ENCODE data around the gene ACSF3. TPM values are rescaled to one million over a fixed set of nuclear protein-coding genes. Genes with fewer than 3 reads are reported as not detected.

Gene ACSF3
- total and polyA plus RNA-seq, 4 donors = 15.3 to 27.3 (median 18.8) TPM

GRCh38 chr16:89153848-89154271, 60.2 kb downstream of the ACSF3 start:
- no peak overlapping the region for H3K27ac ChIP-seq (ENCODE audit: low read depth in 1 of 2, low read length in 2 of 2)
- WGBS = 89% methylated on average over 19 of the region's 19 CpGs
- TF ChIP-seq GABPA (IDR thresholded peaks at IDR 0.05 in 1 of 2, conservative IDR thresholded peaks at IDR 0.05 in 1 of 2) (no peak), RAD21 (IDR thresholded peaks at IDR 0.05) (no peak), MAX (IDR thresholded peaks at IDR 0.05) (no peak), TAF1 (conservative IDR thresholded peaks at IDR 0.05) (no peak), HNF4G (IDR thresholded peaks at IDR 0.05) (no peak)
- TF ChIP-seq, protein P1, sequence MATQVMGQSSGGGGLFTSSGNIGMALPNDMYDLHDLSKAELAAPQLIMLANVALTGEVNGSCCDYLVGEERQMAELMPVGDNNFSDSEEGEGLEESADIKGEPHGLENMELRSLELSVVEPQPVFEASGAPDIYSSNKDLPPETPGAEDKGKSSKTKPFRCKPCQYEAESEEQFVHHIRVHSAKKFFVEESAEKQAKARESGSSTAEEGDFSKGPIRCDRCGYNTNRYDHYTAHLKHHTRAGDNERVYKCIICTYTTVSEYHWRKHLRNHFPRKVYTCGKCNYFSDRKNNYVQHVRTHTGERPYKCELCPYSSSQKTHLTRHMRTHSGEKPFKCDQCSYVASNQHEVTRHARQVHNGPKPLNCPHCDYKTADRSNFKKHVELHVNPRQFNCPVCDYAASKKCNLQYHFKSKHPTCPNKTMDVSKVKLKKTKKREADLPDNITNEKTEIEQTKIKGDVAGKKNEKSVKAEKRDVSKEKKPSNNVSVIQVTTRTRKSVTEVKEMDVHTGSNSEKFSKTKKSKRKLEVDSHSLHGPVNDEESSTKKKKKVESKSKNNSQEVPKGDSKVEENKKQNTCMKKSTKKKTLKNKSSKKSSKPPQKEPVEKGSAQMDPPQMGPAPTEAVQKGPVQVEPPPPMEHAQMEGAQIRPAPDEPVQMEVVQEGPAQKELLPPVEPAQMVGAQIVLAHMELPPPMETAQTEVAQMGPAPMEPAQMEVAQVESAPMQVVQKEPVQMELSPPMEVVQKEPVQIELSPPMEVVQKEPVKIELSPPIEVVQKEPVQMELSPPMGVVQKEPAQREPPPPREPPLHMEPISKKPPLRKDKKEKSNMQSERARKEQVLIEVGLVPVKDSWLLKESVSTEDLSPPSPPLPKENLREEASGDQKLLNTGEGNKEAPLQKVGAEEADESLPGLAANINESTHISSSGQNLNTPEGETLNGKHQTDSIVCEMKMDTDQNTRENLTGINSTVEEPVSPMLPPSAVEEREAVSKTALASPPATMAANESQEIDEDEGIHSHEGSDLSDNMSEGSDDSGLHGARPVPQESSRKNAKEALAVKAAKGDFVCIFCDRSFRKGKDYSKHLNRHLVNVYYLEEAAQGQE (IDR thresholded peaks at IDR 0.05) = no peak

DNA sequence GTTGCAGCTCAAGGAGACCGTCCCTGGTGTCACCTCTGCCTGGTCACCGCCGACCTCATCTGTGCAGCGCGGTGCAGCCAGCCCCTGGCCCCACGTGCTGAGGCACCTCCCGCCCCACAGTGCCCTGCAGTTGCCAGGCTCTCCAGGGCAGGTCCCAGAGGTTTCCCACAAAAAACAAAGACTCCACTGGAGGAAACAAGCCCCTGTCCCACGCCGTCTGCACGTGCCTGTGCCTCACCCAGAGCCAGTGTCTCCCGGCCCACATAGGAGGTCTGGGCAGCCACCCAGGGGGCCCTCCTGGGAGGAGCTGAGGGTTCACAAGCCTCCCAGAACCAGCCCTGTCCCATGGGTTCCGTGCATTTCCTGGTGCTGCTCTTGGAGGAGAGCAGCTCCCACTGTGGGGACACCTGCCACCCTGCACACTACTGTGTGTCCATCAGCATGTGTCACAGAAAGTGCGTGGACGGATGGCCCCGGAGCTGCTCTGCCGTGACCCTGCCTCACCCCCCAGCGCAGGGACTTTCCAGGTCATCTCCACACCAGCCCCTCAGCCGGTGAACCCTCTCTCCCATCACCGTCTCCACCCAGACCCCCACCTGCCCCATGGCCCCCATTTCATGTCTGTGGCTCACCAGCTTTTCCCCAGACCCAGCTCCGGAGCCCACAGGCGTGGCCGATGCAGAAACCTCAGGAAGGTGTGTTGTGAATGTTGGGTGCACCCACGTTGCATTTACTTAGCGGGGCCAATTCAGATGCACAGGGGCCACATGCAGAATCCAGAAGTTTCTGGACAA, 60.9 kb downstream of the ACSF3 start:
- Histone ChIP-seq H3K4me3 (ENCODE audit: low read depth in 1 of 3, low read length in 3 of 3) (no peak overlapping the region), H3K9me3 (ENCODE audit: control insufficient read depth in 4 of 4, low read length in 3 of 4) (peaks cover 0 to 3% (median 0%) of the 10 kb centered on the region in 4 donors), H3K9ac (ENCODE audit: low read depth in 1 of 2, low read length in 2 of 2) (no peak overlapping the region), H3K27me3 (ENCODE audit: control insufficient read depth in 4 of 4, insufficient read depth in 4 of 4, low read length in 3 of 4) (no peaks in the 10 kb centered on the region), H3K27ac (ENCODE audit: low read depth in 1 of 2, low read length in 2 of 2) (no peak overlapping the region), H3K36me3 (ENCODE audit: control insufficient read depth in 4 of 4, insufficient read depth in 3 of 4, low read depth in 1 of 4, low read length in 3 of 4) (peaks cover 4 to 22% (median 10%) of the 10 kb centered on the region in 4 donors), H3K4me1 (ENCODE audit: control insufficient read depth in 4 of 4, insufficient read depth in 4 of 4, low read length in 3 of 4) (peaks cover 0 to 4% (median 0%) of the 10 kb centered on the region in 4 donors)
- DNase-seq (ENCODE audit: low spot score) = no peak
- TF ChIP-seq FOXA1 (IDR thresholded peaks at IDR 0.05) (no peak), CTCF (IDR thresholded peaks at IDR 0.05; ENCODE audit: low read depth, low read length, missing input control) (no peak), JUND (IDR thresholded peaks at IDR 0.05) (no peak), MAX (IDR thresholded peaks at IDR 0.05) (no peak), RXRA (IDR thresholded peaks at IDR 0.05) (no peak), FOXA2 (IDR thresholded peaks at IDR 0.05) (no peak)
- TF ChIP-seq, protein P2, sequence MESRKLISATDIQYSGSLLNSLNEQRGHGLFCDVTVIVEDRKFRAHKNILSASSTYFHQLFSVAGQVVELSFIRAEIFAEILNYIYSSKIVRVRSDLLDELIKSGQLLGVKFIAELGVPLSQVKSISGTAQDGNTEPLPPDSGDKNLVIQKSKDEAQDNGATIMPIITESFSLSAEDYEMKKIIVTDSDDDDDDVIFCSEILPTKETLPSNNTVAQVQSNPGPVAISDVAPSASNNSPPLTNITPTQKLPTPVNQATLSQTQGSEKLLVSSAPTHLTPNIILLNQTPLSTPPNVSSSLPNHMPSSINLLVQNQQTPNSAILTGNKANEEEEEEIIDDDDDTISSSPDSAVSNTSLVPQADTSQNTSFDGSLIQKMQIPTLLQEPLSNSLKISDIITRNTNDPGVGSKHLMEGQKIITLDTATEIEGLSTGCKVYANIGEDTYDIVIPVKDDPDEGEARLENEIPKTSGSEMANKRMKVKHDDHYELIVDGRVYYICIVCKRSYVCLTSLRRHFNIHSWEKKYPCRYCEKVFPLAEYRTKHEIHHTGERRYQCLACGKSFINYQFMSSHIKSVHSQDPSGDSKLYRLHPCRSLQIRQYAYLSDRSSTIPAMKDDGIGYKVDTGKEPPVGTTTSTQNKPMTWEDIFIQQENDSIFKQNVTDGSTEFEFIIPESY (IDR thresholded peaks at IDR 0.05) = no peak
- TF ChIP-seq, protein P1 (IDR thresholded peaks at IDR 0.05) = no peak
- 74% methylated on average over 24 of the region's 24 CpGs for WGBS

More at GRCh38 chr16:89153848-89154271, 60.2 kb downstream of the ACSF3 start:
- Histone ChIP-seq H3K36me3 (ENCODE audit: control insufficient read depth in 4 of 4, insufficient read depth in 3 of 4, low read depth in 1 of 4, low read length in 3 of 4) (peaks cover 5 to 25% (median 14%) of the 10 kb centered on the region in 4 donors), H3K4me3 (ENCODE audit: low read depth in 1 of 3, low read length in 3 of 3) (no peak overlapping the region), H3K9me3 (ENCODE audit: control insufficient read depth in 4 of 4, low read length in 3 of 4) (peaks cover 0 to 7% (median 2%) of the 10 kb centered on the region in 4 donors), H3K27me3 (ENCODE audit: control insufficient read depth in 4 of 4, insufficient read depth in 4 of 4, low read length in 3 of 4) (no peaks in the 10 kb centered on the region), H3K4me1 (ENCODE audit: control insufficient read depth in 4 of 4, insufficient read depth in 4 of 4, low read length in 3 of 4) (peaks cover 0 to 4% (median 0%) of the 10 kb centered on the region in 4 donors), H3K9ac (ENCODE audit: low read depth in 1 of 2, low read length in 2 of 2) (no peak overlapping the region)
- no peak for DNase-seq (ENCODE audit: low spot score)
